Measurements from ENCODE around the gene F13B. TPM values are rescaled to one million over a fixed set of nuclear protein-coding genes. Genes with fewer than 3 reads are reported as not detected.

The F13B gene
- total and polyA plus RNA-seq, 2 experiments from 2014 or later = 5.5 to 12.3 TPM

GRCh38 chr1:197029749-197030148 lies 37.3 kb downstream of the F13B start:
- Histone ChIP-seq H3K27me3 (no peaks in the 10 kb centered on the region), H3K79me2 (no peaks in the 10 kb centered on the region), H3K4me3 (no peak overlapping the region), H3K9me2 (replicated peaks; ENCODE audit: insufficient read depth) (no peaks in the 10 kb centered on the region), H3K9me3 (ENCODE audit: low read depth) (no peaks in the 10 kb centered on the region), H4K20me1 (ENCODE audit: insufficient read depth, poor library complexity, severe bottlenecking) (no peaks in the 10 kb centered on the region), H3K4me2 (no peak overlapping the region), H3K36me3 (replicated peaks; ENCODE audit: insufficient read depth, low read depth) (no peaks in the 10 kb centered on the region), H2AFZ (no peak overlapping the region), H3K27ac (no peak overlapping the region), H3K4me1 (ENCODE audit: insufficient read depth) (no peaks in the 10 kb centered on the region)
- no peak for DNase-seq (ENCODE audit: low spot score)
- TF ChIP-seq CTCF (IDR thresholded peaks at IDR 0.05; ENCODE audit: poor library complexity) = no peak
- TF ChIP-seq EZH2phosphoT487 (IDR thresholded peaks at IDR 0.05; ENCODE audit: low read depth, severe bottlenecking, unreplicated experiment) = no peak
- no peak for TF ChIP-seq EZH2 (IDR thresholded peaks at IDR 0.05; ENCODE audit: borderline replicate concordance)

GRCh38 chr1:197027359-197027758 lies 39.7 kb downstream of the F13B start:
- 73% methylated on average over 6 of the region's 6 CpGs for WGBS (ENCODE audit: low lambda C conversion rate, missing lambda C conversion rate)
- Histone ChIP-seq H3K4me3 (no peak overlapping the region), H3K27ac (no peak overlapping the region), H2AFZ (no peak overlapping the region), H3K9me2 (replicated peaks; ENCODE audit: insufficient read depth) (no peaks in the 10 kb centered on the region), H4K20me1 (ENCODE audit: insufficient read depth, poor library complexity, severe bottlenecking) (no peaks in the 10 kb centered on the region), H3K79me2 (no peaks in the 10 kb centered on the region), H3K4me1 (ENCODE audit: insufficient read depth) (no peaks in the 10 kb centered on the region), H3K4me2 (no peak overlapping the region), H3K36me3 (replicated peaks; ENCODE audit: insufficient read depth, low read depth) (no peaks in the 10 kb centered on the region), H3K9me3 (ENCODE audit: low read depth) (no peaks in the 10 kb centered on the region), H3K27me3 (no peaks in the 10 kb centered on the region)
- no peak for DNase-seq (ENCODE audit: low spot score)
- no peak for TF ChIP-seq CTCF (IDR thresholded peaks at IDR 0.05; ENCODE audit: poor library complexity)
- TF ChIP-seq EZH2 (IDR thresholded peaks at IDR 0.05; ENCODE audit: borderline replicate concordance) = no peak
- TF ChIP-seq EZH2phosphoT487 (IDR thresholded peaks at IDR 0.05; ENCODE audit: low read depth, severe bottlenecking, unreplicated experiment) = no peak

GRCh38 chr1:197024460-197024859 lies 42.6 kb downstream of the F13B start:
- Histone ChIP-seq H3K79me2 (no peaks in the 10 kb centered on the region), H3K27ac (no peak overlapping the region), H3K27me3 (no peaks in the 10 kb centered on the region), H3K9me2 (replicated peaks; ENCODE audit: insufficient read depth) (no peaks in the 10 kb centered on the region), H4K20me1 (ENCODE audit: insufficient read depth, poor library complexity, severe bottlenecking) (no peaks in the 10 kb centered on the region), H2AFZ (no peak overlapping the region), H3K9me3 (ENCODE audit: low read depth) (no peaks in the 10 kb centered on the region), H3K4me2 (no peak overlapping the region), H3K4me3 (no peak overlapping the region), H3K4me1 (ENCODE audit: insufficient read depth) (no peaks in the 10 kb centered on the region), H3K36me3 (replicated peaks; ENCODE audit: insufficient read depth, low read depth) (no peaks in the 10 kb centered on the region)
- no peak for DNase-seq (ENCODE audit: low spot score)
- TF ChIP-seq EZH2phosphoT487 (IDR thresholded peaks at IDR 0.05; ENCODE audit: low read depth, severe bottlenecking, unreplicated experiment) (no peak), CTCF (IDR thresholded peaks at IDR 0.05; ENCODE audit: poor library complexity) (no peak), EZH2 (IDR thresholded peaks at IDR 0.05; ENCODE audit: borderline replicate concordance) (no peak)
- 50% methylated on average over 1 of the region's 1 CpG for WGBS (ENCODE audit: low lambda C conversion rate, missing lambda C conversion rate)

- no peak for DNase-seq (ENCODE audit: low spot score)
- H3K27ac ChIP-seq = no peak overlapping the region
- no peaks in the 10 kb centered on the region for H3K27me3 ChIP-seq
- H3K79me2 ChIP-seq = no peaks in the 10 kb centered on the region
- 56% methylated on average over 4 of the region's 4 CpGs for WGBS (ENCODE audit: low lambda C conversion rate, missing lambda C conversion rate)
- TF ChIP-seq EZH2 (IDR thresholded peaks at IDR 0.05; ENCODE audit: borderline replicate concordance) (no peak), EZH2phosphoT487 (IDR thresholded peaks at IDR 0.05; ENCODE audit: low read depth, severe bottlenecking, unreplicated experiment) (no peak), CTCF (IDR thresholded peaks at IDR 0.05; ENCODE audit: poor library complexity) (no peak)
- H3K4me2 ChIP-seq = no peak overlapping the region
- no peaks in the 10 kb centered on the region for H3K9me2 ChIP-seq (replicated peaks; ENCODE audit: insufficient read depth)
- no peaks in the 10 kb centered on the region for H3K9me3 ChIP-seq (ENCODE audit: low read depth)
- no peaks in the 10 kb centered on the region for H4K20me1 ChIP-seq (ENCODE audit: insufficient read depth, poor library complexity, severe bottlenecking)
- H2AFZ ChIP-seq = no peak overlapping the region
- H3K4me1 ChIP-seq (ENCODE audit: insufficient read depth) = no peaks in the 10 kb centered on the region
- H3K36me3 ChIP-seq (replicated peaks; ENCODE audit: insufficient read depth, low read depth) = no peaks in the 10 kb centered on the region
- H3K4me3 ChIP-seq = no peak overlapping the region
Measured at GRCh38 chr1:197021716-197022115, 45.3 kb downstream of the F13B start.
